RPMI8226 (cell line): ENCODE results near the gene MAGEE2.
A peak's percentile ranks its signal among the peaks of the same experiment; 100 is the strongest.
"Not testable (repeated sequence)": the region's sequence is repeated elsewhere in the genome, so short reads cannot be mapped to it uniquely, and the experiment has no call there.

Experiments
- DNase-seq: peaks from one replicate; pipeline ENCODE4 v3.0.0-alpha.2; 2015

Gene MAGEE2

DNA sequence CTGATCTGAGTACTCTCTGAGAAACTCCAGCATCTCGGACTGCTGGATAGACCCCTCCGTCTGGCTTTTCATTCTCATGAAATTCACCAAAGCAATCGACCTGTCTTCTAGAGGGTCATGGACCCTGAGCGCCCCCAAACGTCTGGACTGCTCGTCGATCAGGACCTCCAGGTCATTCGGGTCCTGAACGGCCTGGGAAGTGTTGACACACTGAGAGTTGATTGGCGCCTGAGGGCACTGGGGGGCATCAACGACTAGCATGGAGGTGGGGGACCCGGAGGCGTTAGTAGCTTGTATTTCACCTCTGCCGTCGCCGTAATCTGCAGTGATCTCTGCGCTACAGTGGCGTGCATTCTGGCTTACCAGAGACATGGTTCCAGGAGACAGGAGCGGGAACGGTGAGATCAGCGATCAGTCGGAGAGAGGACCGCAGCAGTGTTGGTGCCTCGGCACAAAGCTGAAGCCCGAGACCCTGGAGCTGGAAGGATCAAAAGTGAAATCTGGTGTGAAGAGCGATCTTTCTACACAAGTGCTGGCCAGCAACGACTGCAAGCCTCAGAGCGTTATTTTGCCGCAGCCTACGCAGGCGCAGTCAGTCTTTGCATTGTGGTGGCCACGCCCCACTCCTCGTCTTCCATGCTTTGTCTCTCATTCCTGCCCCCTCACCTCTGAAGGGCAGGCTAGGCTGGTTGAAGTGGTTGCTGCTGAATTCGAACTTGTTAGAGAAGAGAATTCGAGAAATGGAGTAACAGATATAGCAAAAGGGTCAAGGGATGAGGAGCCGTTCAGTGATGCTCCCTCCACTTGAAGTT, at the start of gene MAGEE2:
TSS of gene MAGEE2 (minus strand) at position 575 of the 812 bp plus-strand sequence. CDS start at position 372, 203 bp downstream.
- DNase-seq: no peak

- no peak for DNase-seq
Measured at GRCh38 chrX:75786290-75786689, 1.2 kb upstream of the MAGEE2 start.

DNA sequence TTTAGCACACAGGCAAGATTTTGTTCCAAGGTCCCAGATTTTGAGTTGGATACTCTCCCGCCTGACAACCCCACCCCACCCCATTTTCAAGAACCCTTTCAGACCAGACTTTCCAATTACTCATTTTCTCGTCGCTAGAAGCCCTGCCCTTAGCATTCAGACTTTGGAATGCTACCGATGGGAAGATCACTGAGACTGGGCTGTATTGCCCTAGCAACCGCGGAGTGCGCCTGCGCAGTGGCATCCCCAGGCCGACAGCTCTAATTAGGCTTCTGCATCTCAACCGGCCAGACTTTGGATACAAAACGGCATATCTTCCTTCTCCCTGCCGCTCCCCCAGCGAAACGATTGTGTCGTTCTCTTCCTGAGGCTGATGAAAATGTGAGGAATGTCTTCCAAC, 3.4 kb downstream of the MAGEE2 start:
- DNase-seq: no peak

DNA sequence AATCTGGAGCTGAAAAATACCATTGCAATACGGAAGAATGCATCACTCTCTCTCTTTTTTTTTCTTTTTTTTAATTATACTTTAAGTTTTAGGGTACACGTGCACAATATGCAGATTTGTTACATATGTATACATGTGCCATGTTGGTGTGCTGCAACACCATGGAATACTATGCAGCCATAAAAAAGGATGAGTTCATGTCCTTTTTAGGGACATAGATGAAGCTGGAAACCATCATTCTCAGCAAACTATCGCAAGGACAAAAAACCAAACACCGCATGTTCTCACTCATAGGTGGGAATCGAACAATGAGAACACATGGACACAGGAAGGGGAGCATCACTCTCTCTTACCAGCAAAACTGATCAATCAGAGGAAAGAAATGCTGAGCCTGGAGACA, 17.0 kb downstream of the MAGEE2 start:
- DNase-seq: not testable (repeated sequence)

- DNase-seq: no peak
Measured at GRCh38 chrX:75748431-75748830, 36.6 kb downstream of the MAGEE2 start.

- DNase-seq: peak; percentile 40
Measured at GRCh38 chrX:75746891-75747639, 38.0 kb downstream of the MAGEE2 start.
